Fibroblast of skin of back (primary cell): Measurements from ENCODE around the gene CPSF7.
"Not testable (repeated sequence)": the region's sequence is repeated elsewhere in the genome, so short reads cannot be mapped to it uniquely, and the experiment has no call there.

Experiments
- DNase-seq: peaks from one replicate; pipeline ENCODE4 v3.0.0-alpha.2; 2013

CPSF7 gene

GRCh38 chr11:61439615-61440014, 9.8 kb upstream of the CPSF7 start:
- no peak for DNase-seq

GRCh38 chr11:61437496-61437895, 7.7 kb upstream of the CPSF7 start:
- DNase-seq, result no peak

- DNase-seq, result not testable (repeated sequence)
These were observed 1.1 kb upstream of the CPSF7 start for GRCh38 chr11:61430839-61431238.

- peak; percentile 73 for DNase-seq
These were observed 457 bp downstream of the CPSF7 start for GRCh38 chr11:61429346-61429690.

DNA sequence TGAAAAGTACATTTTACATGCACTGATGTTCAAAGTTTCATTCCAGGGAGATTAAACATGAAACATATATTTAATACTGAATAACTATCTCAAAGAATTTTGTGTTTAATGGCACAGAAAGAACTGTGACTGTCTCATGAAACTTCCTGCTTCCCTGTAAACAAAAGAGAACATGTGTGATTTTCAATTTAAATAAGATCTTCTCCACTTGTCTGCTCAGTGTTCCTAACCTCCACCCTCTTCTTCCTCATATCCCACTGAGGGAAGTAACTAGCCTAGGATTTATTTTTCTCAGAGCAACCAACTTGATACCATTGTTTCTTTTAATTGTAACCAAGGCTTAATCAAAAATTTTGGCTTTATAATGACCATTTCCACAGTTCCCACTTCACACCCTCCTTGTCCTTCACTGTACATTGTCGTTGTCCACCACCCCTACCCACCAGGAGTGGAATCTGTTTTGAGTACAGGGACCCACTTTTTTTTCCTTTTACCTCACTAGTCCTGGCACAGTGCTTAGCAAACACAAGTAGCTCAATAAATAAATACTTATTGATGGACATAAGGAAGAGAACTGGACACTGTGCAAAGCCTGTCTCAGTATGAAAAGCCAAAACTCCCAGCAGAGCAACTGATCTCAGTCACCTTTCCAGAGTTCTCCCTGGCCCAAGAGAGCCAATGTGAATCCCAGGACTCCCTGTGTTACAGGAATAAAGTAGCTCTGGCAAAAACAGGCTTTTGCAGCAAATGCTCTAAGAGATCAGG, 4.2 kb downstream of the CPSF7 start:
- no peak for DNase-seq

- no peak for DNase-seq
These were observed 7.5 kb downstream of the CPSF7 start for GRCh38 chr11:61422226-61422625.

- no peak for DNase-seq
These were observed 11.6 kb downstream of the CPSF7 start for GRCh38 chr11:61418136-61418535.

DNA sequence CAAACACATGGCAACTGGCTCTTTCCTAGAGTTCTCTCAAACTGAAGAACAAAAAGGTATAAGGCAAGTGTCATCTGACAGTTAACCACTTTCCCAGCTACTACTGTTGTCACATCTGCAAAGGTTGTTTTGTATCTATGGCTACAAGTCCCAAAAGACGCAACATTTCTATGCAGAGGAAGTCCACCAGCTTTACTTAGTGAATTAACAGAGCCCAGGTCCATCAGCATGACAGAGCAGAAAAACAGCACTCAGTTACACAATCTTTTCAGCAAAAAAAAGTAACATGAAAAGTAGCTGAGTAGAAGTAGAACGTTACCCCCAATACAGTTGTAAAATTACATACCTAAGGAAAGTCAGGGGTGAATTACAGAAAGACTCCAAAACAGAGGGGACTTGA, 12.1 kb downstream of the CPSF7 start:
- DNase-seq, result no peak

DNA sequence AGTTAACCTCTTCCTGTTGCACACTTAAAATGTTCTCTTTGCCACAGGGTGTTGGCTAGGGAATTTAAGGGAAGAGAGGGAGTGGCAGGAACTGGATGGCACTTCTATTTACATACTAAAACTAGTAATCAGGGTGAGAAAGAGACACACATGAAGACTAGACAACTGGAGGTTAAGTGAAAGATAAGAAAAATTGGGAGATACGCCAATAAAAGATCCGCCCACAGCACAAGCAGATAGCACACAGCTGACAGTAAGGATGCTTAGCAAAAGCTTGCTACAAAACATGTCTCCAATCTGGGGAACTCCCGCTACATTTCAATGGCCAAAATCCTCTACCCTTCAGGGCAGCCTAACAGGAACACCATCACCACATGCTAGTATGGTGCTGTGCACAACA, 12.8 kb downstream of the CPSF7 start:
- no peak for DNase-seq

DNA sequence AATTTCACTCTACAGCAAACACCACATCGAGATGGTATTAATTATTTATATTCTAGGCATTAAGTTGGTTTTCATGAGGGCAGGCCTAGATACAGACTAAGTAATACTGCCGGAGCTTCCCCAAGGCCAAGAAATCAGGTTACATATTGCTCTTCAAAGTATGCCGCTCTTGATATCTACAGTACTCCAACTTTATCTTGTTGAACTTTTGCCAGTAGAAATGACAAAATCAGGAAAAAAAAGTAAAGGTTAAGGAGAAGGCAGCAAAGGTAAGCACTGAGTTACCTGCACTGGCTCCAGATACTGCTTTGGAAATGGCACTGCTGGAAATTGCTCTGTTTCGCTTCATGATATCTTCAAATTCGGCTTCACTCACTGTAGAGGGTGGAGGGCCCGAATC, 14.4 kb downstream of the CPSF7 start:
- no peak for DNase-seq

GRCh38 chr11:61414547-61414946, 15.2 kb downstream of the CPSF7 start:
- DNase-seq, result no peak

- no peak for DNase-seq
These were observed 16.3 kb downstream of the CPSF7 start for GRCh38 chr11:61413496-61413895.

DNA sequence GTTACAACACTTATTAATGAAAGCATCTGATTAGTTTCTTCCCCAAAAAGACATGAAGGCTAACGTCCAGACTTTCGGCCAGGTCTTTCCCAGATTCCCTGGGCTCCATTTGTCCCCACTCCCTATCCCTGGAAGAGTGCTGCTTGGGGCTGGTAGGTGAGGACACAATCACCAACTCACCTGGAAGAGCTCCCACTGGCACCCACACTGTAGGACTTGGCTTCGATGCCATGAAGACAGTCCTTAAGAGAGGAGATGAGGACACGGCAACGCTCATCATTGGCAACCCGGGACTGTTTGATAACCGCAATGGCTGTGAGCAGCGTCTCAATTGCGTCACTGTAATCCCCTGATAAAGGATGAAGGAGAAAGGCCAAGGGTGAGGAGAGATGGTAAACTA, 18.2 kb downstream of the CPSF7 start:
- no peak for DNase-seq

- no peak for DNase-seq
These were observed 22.6 kb downstream of the CPSF7 start for GRCh38 chr11:61406991-61407728.

DNA sequence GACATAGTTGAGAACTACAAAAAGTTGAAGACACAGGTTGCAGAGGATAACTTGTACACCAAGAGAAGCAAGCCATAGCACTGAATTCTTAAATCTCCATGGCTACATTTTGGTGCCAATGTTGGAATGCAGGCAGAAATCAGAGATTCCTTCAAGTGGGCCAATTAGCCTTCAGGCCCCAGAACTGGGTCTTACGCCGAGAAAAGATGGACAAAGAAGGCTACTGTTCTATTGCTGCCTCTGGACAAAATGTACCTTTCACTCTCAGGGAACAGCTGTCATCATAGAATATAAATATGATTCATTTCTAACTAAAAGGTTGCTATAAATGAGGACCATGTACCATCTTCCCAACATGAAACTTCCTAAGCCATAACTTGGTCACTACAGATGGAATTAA, 23.7 kb downstream of the CPSF7 start:
- no peak for DNase-seq

DNA sequence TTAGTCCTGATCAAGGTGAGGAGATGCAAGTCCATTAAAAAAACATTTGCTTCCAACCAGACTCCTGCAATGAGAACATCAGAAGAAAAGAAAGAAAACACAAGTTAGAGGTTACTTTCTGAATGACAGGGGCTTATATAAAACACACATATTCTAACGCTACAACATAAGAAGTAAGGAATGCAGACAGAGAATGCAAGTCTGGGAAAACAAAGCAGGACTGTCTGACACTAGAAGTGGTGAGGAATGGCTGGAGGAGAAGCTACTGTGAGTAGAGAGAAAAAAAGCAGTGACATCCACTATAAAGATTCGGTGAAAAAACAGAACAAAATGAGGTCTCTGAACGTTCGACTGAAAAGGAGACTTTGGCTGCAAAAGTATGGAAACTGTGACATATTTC, 25.1 kb downstream of the CPSF7 start:
- peak; percentile 16 for DNase-seq

DNA sequence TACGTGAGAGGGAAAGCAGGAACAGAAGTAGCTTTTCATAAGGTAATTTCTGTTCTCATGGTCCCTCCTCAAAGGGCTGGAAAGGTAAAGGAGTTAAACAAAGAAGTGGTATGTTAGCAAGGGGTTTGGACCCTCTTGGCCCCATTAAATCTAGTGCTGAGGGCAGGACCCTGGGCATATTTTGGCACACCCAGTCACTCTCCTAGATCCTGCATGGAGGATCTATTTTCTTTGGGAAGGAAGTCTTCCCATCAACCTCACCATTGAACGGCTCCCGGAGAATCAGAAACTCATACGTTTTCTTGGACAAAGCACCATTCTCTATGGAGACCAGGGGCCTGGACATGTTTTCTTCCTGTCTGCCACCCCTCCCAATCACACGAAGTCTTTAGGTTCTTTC, 25.7 kb downstream of the CPSF7 start:
- DNase-seq, result no peak

- no peak for DNase-seq
These were observed 26.1 kb downstream of the CPSF7 start for GRCh38 chr11:61403658-61404057.

DNA sequence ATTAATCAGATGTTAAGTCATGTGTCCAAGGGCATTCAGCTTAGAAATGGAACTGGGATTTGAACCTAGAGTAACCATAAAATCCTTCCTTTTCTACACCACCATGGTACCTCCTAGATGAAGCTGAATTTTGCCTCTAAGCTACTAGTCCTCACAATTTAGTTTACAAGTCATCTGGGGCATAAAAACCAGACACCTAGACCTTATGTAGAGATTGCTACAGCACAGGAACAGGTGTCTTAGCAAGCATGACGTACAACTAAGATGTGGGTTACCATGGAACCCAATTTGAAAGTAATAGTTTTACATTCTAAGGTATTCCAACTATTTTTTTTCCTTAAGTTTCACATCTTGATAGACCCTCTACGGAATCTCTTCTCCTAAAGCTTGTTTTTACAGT, 28.2 kb downstream of the CPSF7 start:
- no peak for DNase-seq

- DNase-seq, result no peak
These were observed 28.6 kb downstream of the CPSF7 start for GRCh38 chr11:61401173-61401572.

DNA sequence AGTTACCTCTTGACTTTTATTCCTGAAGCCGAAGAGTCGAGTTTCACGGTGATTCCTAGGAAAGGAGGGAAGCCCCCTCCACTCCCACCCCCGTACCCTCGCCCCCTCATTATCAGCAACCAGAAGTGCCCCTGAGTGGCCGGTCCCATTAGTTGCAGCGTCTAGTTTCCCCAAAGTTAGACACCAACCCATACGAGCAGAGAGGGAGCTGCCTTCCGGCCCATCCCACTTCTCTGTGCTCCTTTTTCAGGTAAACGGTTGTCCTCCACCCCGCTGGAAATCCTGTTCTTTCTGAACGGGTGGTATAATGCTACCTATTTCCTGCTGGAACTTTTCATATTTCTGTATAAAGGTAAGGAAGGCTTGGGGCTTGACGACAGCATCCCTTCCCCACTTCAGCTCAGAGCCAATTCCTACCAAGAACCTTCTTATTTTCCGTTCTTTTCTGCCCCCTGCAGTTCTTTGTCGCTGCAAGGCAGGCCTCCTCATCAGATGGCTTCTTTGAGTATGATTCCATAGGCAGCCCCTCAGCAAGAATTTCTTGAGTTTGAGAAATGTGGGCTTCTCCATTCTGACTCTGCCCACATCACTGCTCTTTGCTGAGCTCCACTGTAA, 36.7 kb downstream of the CPSF7 start:
- peak; percentile 35 for DNase-seq

GRCh38 chr11:61390161-61390560, 39.6 kb downstream of the CPSF7 start:
- DNase-seq, result no peak

- peak; percentile 17 for DNase-seq
These were observed 45.2 kb downstream of the CPSF7 start for GRCh38 chr11:61384271-61385242.
